ENCODE data around the gene KLHL40. TPM values are rescaled to one million over a fixed set of nuclear protein-coding genes. Genes with fewer than 3 reads are reported as not detected.
A peak's percentile ranks its signal among the peaks of the same experiment; 100 is the strongest.

The KLHL40 gene
- total RNA-seq, 1 donor from 2014 or later: not detected

GRCh38 chr3:42739401-42740158 is 54.2 kb downstream of the KLHL40 start:
- H3K4me3 Mint-ChIP-seq (ENCODE audit: unreplicated experiment): no peak overlapping the region
- peaks cover 2% of the 10 kb centered on the region for H3K27me3 Mint-ChIP-seq (ENCODE audit: unreplicated experiment)
- H3K27ac Mint-ChIP-seq (ENCODE audit: unreplicated experiment): no peak overlapping the region
- H3K36me3 Mint-ChIP-seq (ENCODE audit: unreplicated experiment): no peaks in the 10 kb centered on the region
- no peaks in the 10 kb centered on the region for H3K9me3 Mint-ChIP-seq (ENCODE audit: unreplicated experiment)
- no peaks in the 10 kb centered on the region for H3K4me1 Mint-ChIP-seq (ENCODE audit: unreplicated experiment)
- TF ChIP-seq CTCF (IDR thresholded peaks at IDR 0.05): no peak
- peak; percentile 83 for DNase-seq (ENCODE audit: extremely low spot score, unreplicated experiment)

- peaks cover 3% of the 10 kb centered on the region for H3K4me1 Mint-ChIP-seq (ENCODE audit: unreplicated experiment)
- H3K36me3 Mint-ChIP-seq (ENCODE audit: unreplicated experiment): no peaks in the 10 kb centered on the region
- H3K9me3 Mint-ChIP-seq (ENCODE audit: unreplicated experiment): no peaks in the 10 kb centered on the region
- no peak overlapping the region for H3K27ac Mint-ChIP-seq (ENCODE audit: unreplicated experiment)
- DNase-seq (ENCODE audit: extremely low spot score, unreplicated experiment): peak; percentile 64
- no peak for TF ChIP-seq CTCF (IDR thresholded peaks at IDR 0.05)
- peaks cover 2% of the 10 kb centered on the region for H3K27me3 Mint-ChIP-seq (ENCODE audit: unreplicated experiment)
- no peak overlapping the region for H3K4me3 Mint-ChIP-seq (ENCODE audit: unreplicated experiment)
Measured at GRCh38 chr3:42741796-42742195, 56.5 kb downstream of the KLHL40 start.

Other genes with a start within 250 kb of the KLHL40 start
- 8.9 and 9.2 TPM in 2 replicates for gene VIPR1, start 182.9 kb upstream of the KLHL40 start, total RNA-seq
- gene SEC22C, start 103.6 kb upstream of the KLHL40 start, total RNA-seq: 56.2 and 58.4 TPM in 2 replicates
- gene SS18L2, start 94.7 kb upstream of the KLHL40 start, total RNA-seq: 16.5 and 17.2 TPM in 2 replicates
- 65.4 and 73.7 TPM in 2 replicates for gene NKTR, start 84.9 kb upstream of the KLHL40 start, total RNA-seq
- gene ZBTB47, start 31.8 kb upstream of the KLHL40 start, total RNA-seq: 26.7 and 29.2 TPM in 2 replicates
- not detected in 2 replicates for gene HHATL, start 17.3 kb downstream of the KLHL40 start, total RNA-seq
- gene CCDC13, start 87.7 kb downstream of the KLHL40 start, total RNA-seq: 0.30 TPM in 1 of 2 replicates, not detected in the other
- 63.8 and 66.1 TPM in 2 replicates for gene HIGD1A, start 119.0 kb downstream of the KLHL40 start, total RNA-seq
- gene ACKR2, start 123.9 kb downstream of the KLHL40 start, total RNA-seq: 0.19 and 0.24 TPM in 2 replicates
- gene CYP8B1, start 190.3 kb downstream of the KLHL40 start, total RNA-seq: not detected in 2 replicates
- gene ZNF662, start 220.6 kb downstream of the KLHL40 start, total RNA-seq: not detected in 2 replicates